GM21529 (cell line): ENCODE measurements around the gene XYLT1.

ENCODE experiments used
- ATAC-seq: cut with Tn5 transposase; IDR thresholded peaks from one replicate; pipeline ENCODE4 v1.9.1; 2021; ENCODE audit not compliant: unreplicated experiment

XYLT1 gene

GRCh38 chr16:17377360-17378324 lies 93.1 kb downstream of the XYLT1 start:
- ATAC-seq, result peak; percentile 70

- no peak for ATAC-seq
Measured at GRCh38 chr16:17375461-17376304, 95.1 kb downstream of the XYLT1 start.

GRCh38 chr16:17374668-17375255 lies 96.0 kb downstream of the XYLT1 start:
- no peak for ATAC-seq

GRCh38 chr16:17373533-17373932 lies 97.2 kb downstream of the XYLT1 start:
- ATAC-seq, result no peak

- ATAC-seq, result no peak
Measured at GRCh38 chr16:17372386-17372785, 98.4 kb downstream of the XYLT1 start.

GRCh38 chr16:17371299-17371698 lies 99.5 kb downstream of the XYLT1 start:
- no peak for ATAC-seq

GRCh38 chr16:17370731-17371285 lies 100.0 kb downstream of the XYLT1 start:
- ATAC-seq, result no peak

- ATAC-seq, result no peak
Measured at GRCh38 chr16:17370223-17370707, 100.5 kb downstream of the XYLT1 start.

- peak; percentile 76 for ATAC-seq
Measured at GRCh38 chr16:17369421-17370222, 101.1 kb downstream of the XYLT1 start.

GRCh38 chr16:17368951-17369350 lies 101.8 kb downstream of the XYLT1 start:
- no peak for ATAC-seq

- no peak for ATAC-seq
Measured at GRCh38 chr16:17368446-17368845, 102.3 kb downstream of the XYLT1 start.

- ATAC-seq, result no peak
Measured at GRCh38 chr16:17367923-17368322, 102.8 kb downstream of the XYLT1 start.

- no peak for ATAC-seq
Measured at GRCh38 chr16:17367036-17367435, 103.7 kb downstream of the XYLT1 start.

GRCh38 chr16:17366299-17366961 lies 104.3 kb downstream of the XYLT1 start:
- no peak for ATAC-seq

- no peak for ATAC-seq
Measured at GRCh38 chr16:17365591-17366298, 105.0 kb downstream of the XYLT1 start.

GRCh38 chr16:17365211-17365541 lies 105.6 kb downstream of the XYLT1 start:
- no peak for ATAC-seq

- ATAC-seq, result no peak
Measured at GRCh38 chr16:17364319-17365210, 106.2 kb downstream of the XYLT1 start.

GRCh38 chr16:17362946-17363345 lies 107.8 kb downstream of the XYLT1 start:
- ATAC-seq, result no peak
